H7 (cell line): ENCODE measurements around the gene AMBRA1. TPM values are rescaled to one million over a fixed set of nuclear protein-coding genes. Genes with fewer than 3 reads are reported as not detected.

Experiments used
- DNase-seq: peaks from one replicate; pipeline ENCODE4 v3.0.0; 2012
- H3K27me3 ChIP-seq: 2 replicates; pipeline ENCODE4 v1.6.0; 2011; ENCODE audit warnings: mild to moderate bottlenecking, low read length; ENCODE audit not compliant: control insufficient read depth, insufficient read depth
- H3K36me3 ChIP-seq: replicated peaks from 2 replicates; pipeline ENCODE4 v1.5.1; 2011; ENCODE audit warnings: low read length; ENCODE audit not compliant: control insufficient read depth, insufficient read depth
- H3K4me3 ChIP-seq: 2 replicates; pipeline ENCODE4 v1.5.1; 2011; ENCODE audit warnings: low read depth, mild to moderate bottlenecking, control low read depth, low read length, moderate library complexity; ENCODE audit not compliant: insufficient read depth
- total RNA-seq: library from RNA; depleted of rRNA; stranded (reverse); fragments of >200 nt; shearing (Covaris generic); gene quantifications from 2 replicates; pipeline ENCODE4 v1.2.3, GENCODE V29; 2014

Gene AMBRA1
- total RNA-seq, 1 experiment from 2014 or later, result 42.5 TPM

DNA sequence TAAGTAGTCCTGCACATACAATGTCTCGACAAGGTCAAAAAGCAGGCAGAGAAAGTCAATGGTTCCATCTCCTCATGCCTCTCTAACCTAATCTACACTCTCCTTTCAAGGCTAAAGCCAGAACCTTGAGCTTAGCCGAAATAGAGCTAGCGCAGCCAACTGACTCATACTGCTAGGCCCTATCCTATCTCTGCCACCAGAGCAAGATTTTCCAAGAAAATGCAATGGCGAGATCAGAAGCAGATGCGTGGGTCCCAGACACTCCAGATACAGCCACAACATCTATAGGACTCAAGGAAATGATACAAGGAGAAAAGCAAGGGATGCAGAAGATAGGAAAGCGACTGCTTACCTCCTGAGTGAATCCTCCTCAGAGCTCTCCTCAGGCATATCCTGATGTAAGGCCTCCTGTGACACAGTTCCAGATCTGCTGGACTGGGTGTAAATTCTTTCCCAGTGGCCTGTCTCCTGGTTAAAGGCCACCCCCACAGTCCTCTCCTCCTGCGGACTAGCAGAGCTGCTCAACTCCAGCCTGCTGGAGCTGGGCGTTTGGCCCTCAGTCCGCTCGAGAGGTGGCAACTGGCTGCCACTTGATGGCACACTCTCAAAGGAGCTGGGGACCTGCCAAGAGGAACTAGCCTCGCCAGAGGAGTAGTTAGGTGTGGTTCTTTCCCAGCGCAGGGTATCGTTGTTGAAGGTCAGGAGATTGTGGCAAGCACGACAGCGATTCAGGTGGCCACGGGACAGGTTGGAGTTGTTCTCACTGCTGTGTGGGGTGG lies 52.0 kb downstream of the AMBRA1 start:
- Histone ChIP-seq H3K27me3 (no peaks in the 10 kb centered on the region), H3K4me3 (no peak overlapping the region), H3K36me3 (peaks cover 28% of the 10 kb centered on the region)
- no peak for DNase-seq

DNA sequence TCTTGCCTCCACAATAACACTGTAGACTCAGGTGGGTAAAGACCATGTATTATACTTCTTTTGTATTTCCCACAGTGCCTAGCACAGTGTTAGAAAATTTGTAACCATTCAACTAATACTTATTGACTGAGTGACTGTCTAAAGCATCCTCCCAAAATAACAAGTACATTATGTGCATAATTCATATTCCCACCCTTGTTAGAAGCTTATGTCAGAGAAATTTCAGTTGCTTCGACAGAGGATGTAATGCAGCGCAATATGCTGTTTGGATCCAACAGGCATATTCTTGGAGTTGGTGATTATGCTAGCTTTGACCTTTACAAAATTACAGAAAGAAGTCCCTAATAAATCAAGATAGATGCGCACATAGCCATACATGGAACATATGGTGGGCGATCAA lies 53.0 kb downstream of the AMBRA1 start:
- peaks cover 28% of the 10 kb centered on the region for H3K36me3 ChIP-seq
- H3K4me3 ChIP-seq, result no peak overlapping the region
- DNase-seq, result no peak
- H3K27me3 ChIP-seq, result no peaks in the 10 kb centered on the region

DNA sequence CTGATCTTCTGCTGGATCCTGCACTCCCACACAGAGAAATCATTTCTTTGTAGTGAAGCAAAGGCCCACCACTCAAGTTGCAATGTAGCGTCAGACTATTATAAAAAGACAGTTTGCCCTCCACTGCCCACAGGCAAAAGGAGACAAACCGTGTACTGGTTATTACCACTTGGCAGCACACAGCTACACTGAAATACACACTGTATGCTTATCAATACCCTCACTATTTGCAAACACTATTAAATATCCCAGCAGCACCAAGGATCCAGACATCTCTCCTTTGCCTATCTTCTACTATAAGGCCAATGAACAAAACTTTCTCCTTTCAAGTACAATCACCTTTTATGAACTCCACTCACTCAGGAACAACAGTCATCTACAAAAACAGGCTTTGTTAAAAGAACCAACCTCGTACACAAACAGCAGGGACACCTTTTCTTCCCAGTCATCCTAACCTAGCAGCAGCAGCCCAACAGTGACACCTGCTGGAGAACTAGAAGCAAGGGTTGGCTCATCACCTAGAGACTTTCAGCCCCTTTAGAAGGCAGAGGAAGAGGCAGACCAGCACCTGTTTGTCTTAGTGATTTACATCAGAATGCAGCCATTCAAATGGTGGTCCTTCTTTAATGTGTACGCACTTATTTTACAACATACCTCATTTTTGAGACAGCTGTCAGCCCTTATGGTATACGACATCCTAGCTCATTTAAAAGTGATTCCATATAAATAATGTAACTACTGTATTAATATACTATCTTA lies 56.1 kb downstream of the AMBRA1 start:
- peaks cover 13% of the 10 kb centered on the region for H3K36me3 ChIP-seq
- H3K27me3 ChIP-seq, result no peaks in the 10 kb centered on the region
- no peak overlapping the region for H3K4me3 ChIP-seq
- DNase-seq, result peak; percentile 81

DNA sequence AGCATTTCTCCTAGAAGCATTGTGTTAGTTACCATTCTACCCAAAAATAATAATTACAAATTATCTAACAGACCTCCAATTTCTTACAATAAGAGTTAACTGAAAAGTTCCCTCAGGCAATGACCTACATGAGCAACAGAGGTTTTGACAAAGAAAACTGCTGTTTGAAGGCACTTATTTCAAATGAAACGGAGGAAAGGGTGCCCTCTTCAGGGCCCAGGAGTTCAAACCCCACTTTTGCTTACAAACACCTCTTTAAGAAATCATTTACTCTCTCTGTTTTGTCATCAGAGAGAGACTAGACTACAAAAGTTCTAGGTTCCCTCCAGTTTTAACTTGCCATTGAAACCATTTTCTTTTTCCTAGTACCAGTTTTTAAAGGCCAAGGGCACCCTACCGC lies 56.7 kb downstream of the AMBRA1 start:
- no peak overlapping the region for H3K4me3 ChIP-seq
- DNase-seq, result no peak

DNA sequence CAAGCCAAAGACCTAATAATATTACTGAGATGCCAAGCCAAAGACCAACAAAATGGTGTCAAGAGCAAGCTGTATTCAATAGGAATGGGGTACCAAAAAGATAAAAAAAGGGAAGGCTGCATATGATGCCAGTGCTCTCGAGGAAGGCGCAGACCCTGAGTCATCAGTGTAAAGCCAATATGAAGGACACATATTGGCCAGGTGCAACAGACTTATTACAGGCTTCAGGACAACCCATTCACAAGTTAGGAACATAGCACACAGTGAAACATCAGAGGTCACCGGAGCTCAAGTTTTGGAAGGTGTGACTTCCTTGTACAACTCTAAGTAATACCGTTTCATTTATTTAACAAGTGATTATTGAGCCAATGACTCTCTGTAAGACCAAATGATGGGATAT lies 58.1 kb downstream of the AMBRA1 start:
- H3K36me3 ChIP-seq, result no peaks in the 10 kb centered on the region

More for the DNA sequence above, 56.7 kb downstream of the AMBRA1 start:
- H3K36me3 ChIP-seq, result peaks cover 7% of the 10 kb centered on the region
- H3K27me3 ChIP-seq, result no peaks in the 10 kb centered on the region

DNA sequence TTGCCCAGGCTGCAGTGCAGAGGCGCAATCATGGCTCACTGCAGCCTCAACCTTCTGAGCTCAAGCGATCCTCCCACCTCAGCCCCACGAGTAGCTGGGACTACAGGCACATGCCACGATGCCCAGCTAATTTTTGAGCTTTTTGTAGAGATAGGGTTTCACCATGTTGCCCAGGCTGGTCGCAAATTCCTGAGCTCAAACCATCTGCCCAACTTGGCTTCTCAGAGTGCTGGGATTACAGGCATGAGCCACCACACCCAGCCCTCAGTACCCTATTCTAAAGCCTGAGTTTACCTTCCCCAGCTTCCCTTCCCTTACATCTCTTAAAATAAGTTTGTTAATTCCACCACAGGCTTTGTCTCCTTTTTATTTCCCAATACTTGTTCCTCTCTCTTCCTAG lies 59.1 kb downstream of the AMBRA1 start:
- no peak overlapping the region for H3K4me3 ChIP-seq
- H3K36me3 ChIP-seq, result no peaks in the 10 kb centered on the region
- no peaks in the 10 kb centered on the region for H3K27me3 ChIP-seq
- DNase-seq, result no peak

More for the DNA sequence above, 58.1 kb downstream of the AMBRA1 start:
- Histone ChIP-seq H3K27me3 (no peaks in the 10 kb centered on the region), H3K4me3 (no peak overlapping the region)
- DNase-seq, result no peak

DNA sequence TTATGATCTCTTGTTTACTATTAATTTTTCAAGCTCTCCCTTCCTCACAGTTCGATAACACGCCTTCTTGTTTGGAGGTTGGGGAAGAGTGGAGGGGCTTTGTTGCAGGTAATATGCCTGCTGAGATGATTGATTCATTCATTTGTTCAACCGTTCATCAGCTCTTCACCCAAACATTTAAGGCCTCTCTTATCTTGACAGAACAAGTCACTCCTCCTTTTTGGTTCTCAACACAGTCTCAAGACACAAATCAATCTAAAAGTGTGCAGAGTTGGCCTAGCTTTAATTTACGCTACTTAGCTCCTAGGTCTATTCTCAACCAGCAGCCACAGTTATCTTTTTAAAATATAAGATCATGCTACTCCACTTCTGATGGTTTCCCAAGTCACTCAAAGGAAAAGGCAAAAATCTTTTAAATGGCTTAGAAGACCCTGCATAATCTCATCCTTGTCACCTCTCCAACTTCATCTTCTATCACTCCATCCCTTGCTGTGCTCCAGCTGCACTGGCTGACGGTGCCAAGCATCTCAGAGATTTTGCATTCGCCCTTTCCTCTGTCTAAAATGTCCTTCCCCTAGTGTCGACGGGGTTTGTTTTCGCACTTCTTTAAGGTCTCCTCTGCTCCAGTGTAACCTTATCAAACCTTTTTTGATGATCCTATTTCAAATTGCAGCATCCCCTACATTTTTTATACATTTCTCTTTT lies 60.3 kb downstream of the AMBRA1 start:
- no peak overlapping the region for H3K4me3 ChIP-seq
- no peaks in the 10 kb centered on the region for H3K27me3 ChIP-seq
- H3K36me3 ChIP-seq, result no peaks in the 10 kb centered on the region
- DNase-seq, result no peak

DNA sequence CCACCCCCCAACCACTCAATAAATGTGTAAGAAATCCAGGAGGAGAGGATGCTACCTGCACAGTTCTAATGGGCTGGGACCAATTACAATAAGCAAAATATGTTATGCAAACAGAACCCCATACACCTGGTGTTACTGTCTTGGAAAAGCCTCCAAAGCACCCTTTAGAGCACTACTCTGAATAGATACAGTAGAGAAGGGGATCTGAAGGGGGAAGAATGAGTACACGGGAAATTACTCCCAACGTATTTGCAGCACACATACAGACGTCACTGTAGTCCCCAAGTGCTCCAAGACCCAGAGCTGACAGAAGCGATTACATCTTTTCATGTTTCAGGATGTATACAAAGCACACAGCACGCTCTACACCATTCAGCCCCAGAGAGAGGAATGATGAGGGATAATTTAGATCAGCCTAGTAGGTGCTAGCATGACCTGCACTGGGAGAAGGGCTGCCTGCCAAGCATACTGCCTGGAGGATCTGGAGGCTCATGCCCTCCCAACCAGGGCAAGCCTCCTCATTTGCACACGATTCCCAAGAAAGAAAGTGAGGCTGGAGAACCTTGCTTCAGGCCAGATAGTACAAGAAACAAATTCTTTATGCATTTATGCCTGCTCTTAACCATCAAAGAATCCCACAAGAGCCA lies 63.8 kb downstream of the AMBRA1 start:
- Histone ChIP-seq H3K4me3 (no peak overlapping the region), H3K27me3 (no peaks in the 10 kb centered on the region), H3K36me3 (no peaks in the 10 kb centered on the region)
- no peak for DNase-seq

DNA sequence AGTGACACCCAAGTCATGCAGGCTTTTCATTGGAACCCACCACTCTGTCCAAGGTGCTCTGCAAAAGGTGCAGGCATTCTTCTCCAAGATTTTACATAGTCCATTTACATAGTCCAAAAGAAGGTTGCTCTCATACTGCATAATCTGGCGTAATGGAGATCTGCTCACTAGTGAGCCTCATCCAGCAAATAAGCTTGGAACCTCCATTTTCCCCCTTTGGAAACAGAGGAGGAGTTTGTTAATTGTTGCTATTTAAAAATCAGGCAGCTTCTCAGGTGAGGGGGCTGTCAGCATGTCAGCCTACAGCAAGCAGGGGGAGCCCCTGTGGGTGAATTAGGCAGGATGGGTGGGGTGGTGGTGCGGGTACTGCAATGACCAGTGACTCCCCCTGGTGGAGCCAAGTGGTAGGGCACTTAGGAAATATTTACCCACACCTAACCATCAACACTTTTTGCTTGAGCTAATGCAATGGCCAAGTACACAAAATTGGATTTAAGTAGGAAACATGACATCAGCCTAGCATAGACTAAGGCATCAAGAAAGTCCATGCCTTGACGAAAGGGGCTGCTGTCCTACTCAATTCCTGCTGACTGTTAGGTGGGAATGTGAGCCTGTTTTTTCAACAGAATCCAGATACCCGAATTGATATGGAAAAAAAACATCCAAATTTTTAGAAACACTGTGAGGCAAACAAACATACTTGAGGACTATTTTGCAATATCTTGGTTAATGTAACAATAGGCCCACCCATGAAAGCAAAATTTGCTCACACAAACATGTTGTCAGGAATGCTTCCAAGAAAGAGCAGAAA lies 64.5 kb downstream of the AMBRA1 start:
- H3K4me3 ChIP-seq, result no peak overlapping the region
- peak; percentile 89 for DNase-seq
- no peaks in the 10 kb centered on the region for H3K27me3 ChIP-seq
- no peaks in the 10 kb centered on the region for H3K36me3 ChIP-seq

DNA sequence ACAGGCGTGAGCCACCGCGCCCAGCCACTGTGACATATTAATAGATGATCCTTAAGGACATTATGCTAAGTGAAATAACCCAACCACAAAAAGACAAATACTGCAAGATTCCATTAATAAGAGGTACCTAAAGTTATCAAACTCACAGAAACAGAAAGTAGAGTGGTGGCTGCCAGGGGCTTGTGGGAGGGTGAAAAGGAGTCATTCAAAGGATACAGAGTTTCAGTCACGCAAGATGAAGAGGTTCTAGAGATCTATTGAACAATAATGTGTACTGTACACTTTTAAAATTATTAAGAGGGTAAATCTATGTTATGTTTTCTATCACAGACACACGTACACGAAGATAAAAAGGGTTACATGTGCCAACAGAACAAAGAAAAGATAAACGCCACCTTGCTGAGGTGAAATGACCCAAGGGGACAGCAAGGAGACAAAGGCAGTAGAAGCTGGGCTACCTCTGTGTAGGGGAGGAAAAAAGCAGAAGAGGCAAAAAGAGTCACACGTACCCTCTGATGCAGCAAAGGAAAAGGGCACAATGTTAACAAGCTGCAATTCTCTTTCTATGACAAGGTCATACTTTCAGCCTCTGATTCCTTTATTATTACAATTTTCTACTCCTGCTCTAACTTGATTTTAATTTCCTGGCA lies 65.3 kb downstream of the AMBRA1 start:
- Histone ChIP-seq H3K4me3 (no peak overlapping the region), H3K36me3 (no peaks in the 10 kb centered on the region), H3K27me3 (no peaks in the 10 kb centered on the region)
- no peak for DNase-seq

DNA sequence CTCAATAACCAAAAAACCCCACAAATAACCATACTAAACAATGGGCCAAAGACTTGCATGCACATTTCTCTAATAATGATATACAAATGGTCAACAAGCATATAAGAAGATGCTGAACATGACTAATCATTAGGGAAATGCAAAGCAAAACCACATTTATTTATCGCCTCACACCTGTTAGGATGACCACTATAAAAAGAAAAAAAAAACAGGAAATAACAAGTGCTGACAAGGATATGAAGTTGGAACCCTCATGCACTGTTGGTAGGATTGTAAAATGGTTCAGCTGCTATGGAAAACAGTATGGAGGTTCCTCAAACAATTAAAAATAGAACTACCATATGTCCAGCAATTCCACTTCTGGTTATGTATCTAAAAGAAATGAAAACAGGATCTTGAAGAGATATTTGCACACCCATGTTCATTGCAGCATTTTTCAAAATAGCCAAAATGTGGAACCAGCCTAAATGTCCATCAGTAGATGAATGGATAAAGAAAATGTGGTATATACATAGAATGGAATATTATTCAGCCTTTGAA lies 66.2 kb downstream of the AMBRA1 start:
- Histone ChIP-seq H3K4me3 (no peak overlapping the region), H3K36me3 (no peaks in the 10 kb centered on the region), H3K27me3 (no peaks in the 10 kb centered on the region)
- DNase-seq, result no peak

DNA sequence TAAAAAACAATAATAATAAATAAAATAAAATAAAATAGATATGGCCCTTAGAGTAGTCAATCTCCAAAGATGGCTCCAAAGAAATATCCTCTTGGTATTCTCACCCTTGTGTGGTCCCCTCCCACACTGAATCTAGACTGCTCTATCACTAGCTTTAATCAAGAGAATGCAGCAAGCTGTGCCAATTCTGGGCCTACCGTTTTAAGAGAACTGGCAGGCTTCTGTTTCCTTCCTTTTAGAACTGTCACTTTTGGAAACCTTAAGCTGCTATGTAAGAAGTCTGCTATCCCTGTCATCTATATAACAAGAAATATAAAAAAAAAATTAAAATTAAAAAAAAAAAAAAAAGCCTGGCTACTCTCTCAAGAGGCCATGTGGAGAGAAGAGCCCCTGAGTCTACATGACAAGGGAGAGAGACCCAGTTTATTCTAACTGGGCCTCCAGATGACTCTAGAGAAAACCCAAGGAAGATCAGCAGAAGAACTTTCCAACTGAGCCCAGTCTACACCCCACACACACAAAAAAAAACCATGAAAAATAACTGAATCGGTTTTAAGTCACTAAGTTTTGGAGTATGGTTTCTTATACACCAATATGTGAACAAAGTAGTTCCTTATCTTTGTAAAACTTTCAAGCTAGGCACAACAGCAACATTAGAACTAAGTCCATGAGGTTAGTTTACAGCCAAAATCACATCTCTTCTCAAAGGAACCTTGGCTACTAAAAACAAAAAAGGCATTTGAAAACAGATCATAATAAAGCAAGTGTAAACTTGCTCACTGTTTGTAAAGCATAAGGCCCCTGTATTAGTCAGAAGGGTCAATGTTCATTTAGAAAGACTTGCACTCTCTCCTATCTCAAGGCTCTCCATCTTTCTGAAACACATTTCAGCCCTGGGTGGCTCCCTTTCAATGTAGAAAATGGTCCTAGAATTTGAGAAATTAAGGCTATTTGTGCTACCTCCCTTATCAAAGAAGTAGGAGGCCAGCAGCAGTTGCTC lies 67.3 kb downstream of the AMBRA1 start:
- Histone ChIP-seq H3K36me3 (no peaks in the 10 kb centered on the region), H3K4me3 (no peak overlapping the region), H3K27me3 (no peaks in the 10 kb centered on the region)
- no peak for DNase-seq
